Stimulated activated CD4-positive, alpha-beta T cell treated with anti-CD3 and anti-CD28 coated beads, Interleukin-12 subunit alpha, Interleukin-12 subunit beta, amount 100 ng/mL, for 4 hours (primary cell): ENCODE results near the gene DNER.
"Not testable (repeated sequence)": the region's sequence is repeated elsewhere in the genome, so short reads cannot be mapped to it uniquely, and the experiment has no call there.

Source experiments
- DNase-seq: peaks from one replicate; pipeline ENCODE4 v3.0.0-alpha.2; 2020

DNER gene

GRCh38 chr2:229553091-229553490 lies 161.3 kb downstream of the DNER start:
- DNase-seq: no peak

GRCh38 chr2:229543176-229543873 lies 171.0 kb downstream of the DNER start:
- DNase-seq: no peak

DNA sequence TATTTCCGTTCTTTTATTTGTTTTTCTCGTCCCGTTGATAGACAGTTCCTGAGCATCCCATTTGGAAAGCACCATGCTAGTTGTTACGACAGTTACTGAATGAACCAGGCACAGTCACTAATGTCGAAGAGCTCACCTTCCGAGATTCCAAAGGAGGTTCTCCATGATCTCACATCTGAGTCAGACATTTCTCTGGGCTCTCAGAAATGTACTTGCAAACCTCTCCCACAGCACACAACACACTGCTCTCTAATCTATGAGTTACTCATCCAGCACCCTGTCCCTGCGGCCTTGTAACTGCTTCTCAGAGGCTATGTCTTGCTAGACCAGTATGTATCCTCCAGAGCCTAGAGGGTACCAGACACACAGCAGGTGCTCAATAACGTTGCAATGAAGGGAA lies 174.7 kb downstream of the DNER start:
- DNase-seq: no peak

DNA sequence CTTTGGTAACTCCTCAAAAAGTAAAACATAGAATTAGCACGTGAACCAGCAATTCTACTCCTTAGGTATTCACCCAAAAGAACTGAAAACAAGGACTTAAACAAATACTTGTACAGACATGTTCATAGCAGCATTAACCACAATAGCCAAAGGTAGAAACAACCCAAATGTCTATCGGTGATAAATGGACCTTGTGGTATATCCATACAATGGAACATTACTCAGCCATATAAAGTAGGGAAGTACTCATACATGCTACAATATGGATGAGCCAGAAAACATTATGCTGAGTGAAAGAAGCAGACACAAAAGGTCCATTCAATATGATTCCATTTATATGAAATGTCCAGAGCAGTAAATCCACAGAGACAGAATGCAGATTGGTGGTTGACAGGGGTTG lies 182.8 kb downstream of the DNER start:
- no peak for DNase-seq

DNA sequence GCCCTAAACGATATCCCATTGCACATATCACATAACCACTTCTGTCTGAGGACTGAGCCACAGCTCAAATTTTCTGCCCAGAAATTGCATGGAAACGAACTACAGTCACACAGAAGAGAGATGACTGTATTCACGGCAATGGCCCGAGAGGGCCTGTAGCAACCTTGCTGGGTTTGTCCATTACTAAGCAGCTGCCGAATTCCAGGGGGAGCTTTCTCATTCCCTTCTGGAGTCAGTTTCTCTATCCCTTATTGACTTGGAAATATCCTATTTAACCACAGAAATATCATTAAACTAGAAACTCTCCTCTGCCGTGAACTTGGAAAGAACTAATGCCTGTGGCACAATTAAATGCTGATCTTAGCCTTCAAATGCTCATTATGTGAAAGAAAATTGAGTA lies 183.9 kb downstream of the DNER start:
- no peak for DNase-seq

DNA sequence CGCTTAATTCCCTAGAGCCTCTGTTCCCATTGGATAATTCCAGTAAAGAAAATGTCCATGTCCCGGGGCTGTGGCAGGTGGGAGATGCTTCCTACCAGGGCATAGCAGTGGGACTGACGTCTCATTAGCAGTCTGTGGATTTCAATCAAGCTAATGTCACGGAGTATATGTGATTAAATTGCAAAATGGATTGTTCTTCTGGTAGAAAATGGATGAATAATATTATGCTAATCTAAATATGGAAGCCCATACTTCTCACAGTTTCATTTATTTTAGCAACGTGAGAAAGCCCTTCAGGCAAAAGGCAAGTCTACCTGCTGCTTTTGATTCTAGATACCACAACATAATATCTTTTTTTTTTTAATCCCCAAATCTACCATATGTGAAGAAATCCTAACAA lies 185.5 kb downstream of the DNER start:
- DNase-seq: no peak

DNA sequence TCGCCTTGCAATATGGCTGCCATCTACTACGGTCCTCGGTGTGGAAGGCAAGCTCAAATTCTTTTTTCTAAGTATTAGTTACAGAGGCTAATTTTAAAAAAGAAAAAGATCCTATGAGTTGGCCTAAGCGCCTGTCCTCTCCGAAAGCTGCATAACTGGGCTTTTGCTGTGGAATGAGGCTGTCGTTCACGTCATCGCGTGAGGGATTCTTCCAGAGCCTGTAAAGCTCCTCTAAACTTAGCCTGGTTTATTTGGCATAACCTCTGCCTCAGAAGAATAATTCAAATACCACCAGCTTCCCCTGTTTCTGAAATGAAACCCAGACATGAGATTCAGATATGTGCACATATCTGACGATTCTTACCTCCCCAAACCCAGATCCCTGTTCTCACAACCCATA lies 187.4 kb downstream of the DNER start:
- no peak for DNase-seq

DNA sequence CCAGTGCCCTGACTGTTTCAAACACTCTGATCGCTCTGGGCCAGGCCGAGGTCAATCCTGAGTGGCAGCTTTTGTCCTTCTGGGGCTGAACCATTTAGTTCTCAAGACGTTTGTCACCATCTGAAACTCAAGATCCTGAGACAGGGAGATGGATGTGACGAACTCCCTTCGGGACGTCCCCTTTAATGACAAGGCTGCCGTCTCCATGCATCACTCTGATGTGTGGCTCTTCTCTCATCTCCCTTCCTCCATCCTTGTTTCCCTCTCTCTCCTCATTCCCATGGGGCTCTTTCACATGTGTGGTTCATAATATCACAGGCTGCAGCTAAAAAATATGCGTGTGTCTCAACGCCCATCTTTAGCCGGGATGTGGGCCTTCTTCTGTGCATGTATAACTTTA lies 189.6 kb downstream of the DNER start:
- DNase-seq: no peak

GRCh38 chr2:229523663-229524062 lies 190.7 kb downstream of the DNER start:
- DNase-seq: no peak

- no peak for DNase-seq
These were observed 192.8 kb downstream of the DNER start for GRCh38 chr2:229521576-229521975.

DNA sequence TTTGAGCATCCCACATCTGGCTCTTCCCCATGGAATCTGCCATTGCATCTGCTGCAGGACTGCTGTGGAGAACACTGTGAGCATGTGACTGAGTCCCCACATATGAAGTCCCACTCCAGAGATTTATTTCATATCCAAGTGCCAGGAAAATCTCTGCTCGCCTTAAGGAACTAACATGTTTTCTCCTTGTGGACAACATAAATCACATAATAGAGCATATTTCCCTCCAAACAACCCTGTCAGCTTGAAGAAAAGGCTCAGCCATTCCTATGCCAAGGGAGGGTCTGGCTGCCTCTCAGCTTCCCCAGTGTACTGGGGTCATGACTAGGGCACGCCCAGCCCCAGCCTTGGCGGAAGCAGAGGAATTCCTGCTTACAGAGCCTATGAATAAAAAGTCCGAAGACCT lies 193.7 kb downstream of the DNER start:
- DNase-seq: no peak

- DNase-seq: no peak
These were observed 194.5 kb downstream of the DNER start for GRCh38 chr2:229519655-229520430.

GRCh38 chr2:229514273-229514895 lies 200.0 kb downstream of the DNER start:
- DNase-seq: no peak

DNA sequence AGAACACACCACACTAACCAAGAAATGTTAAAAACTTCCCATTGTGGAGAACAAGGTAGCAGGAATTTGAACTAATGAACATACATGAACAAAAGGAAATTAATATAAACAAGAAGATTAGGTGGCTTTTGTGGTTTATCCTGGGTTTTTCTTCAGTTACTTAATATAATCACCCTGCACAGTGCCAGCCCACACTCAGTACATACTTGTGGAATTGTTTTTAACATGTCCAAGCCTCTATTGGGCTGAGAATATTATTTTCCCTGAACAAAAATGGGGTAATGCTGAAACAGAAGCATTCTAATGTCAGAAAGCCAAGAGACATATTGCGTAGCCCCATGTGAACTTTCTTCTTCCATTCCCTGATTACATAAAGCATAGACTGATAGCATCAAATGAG lies 202.8 kb downstream of the DNER start:
- no peak for DNase-seq

- not testable (repeated sequence) for DNase-seq
These were observed 207.7 kb downstream of the DNER start for GRCh38 chr2:229506699-229507098.

GRCh38 chr2:229501051-229501794 lies 213.1 kb downstream of the DNER start:
- DNase-seq: no peak

DNA sequence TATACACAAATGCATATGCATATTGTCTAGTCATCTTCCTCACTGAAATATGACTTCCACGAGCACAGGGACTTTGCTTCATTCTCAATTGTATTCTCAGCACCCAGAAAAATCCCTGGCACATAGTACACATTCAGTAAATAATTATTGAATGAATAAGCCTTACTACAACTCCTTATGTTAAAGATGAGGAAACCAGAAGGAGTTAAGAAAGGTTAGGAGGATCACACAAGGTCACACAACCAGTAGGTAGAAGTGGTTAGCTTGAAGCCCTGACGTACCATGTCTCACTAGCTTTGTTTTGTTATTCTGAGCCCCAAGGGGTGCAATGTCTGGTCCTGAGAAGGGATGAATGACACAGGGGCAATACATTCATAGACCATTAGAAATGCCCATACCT lies 222.3 kb downstream of the DNER start:
- no peak for DNase-seq

GRCh38 chr2:229490167-229490566 lies 224.2 kb downstream of the DNER start:
- DNase-seq: no peak

GRCh38 chr2:229489016-229489415 lies 225.3 kb downstream of the DNER start:
- no peak for DNase-seq

DNA sequence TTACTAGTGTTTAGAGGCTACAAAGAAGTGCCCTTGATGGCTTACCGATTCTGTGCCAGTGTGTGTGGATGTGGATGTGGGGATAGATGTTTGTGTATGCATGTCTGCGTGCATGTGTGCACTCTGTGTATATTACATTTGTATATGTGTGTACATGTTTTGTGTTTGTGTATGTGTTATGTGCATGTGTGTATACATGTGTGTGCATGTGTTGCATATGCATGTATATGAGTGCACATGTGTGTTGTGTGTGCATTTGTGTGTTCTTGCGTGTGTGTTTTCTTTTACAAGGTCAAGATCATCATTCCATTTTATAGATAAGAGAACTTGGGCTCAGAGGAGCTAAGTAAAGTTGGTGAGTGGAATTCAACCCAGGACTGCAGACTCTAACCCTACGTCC lies 226.1 kb downstream of the DNER start:
- no peak for DNase-seq

- no peak for DNase-seq
These were observed 227.7 kb downstream of the DNER start for GRCh38 chr2:229486673-229487072.

GRCh38 chr2:229485857-229486256 lies 228.5 kb downstream of the DNER start:
- DNase-seq: no peak

GRCh38 chr2:229477269-229477755 lies 237.0 kb downstream of the DNER start:
- no peak for DNase-seq
